HG03521 (cell line): Measurements from ENCODE around the gene HOXA1.
"Not testable (repeated sequence)": the region's sequence is repeated elsewhere in the genome, so short reads cannot be mapped to it uniquely, and the experiment has no call there.

Experiments used
- ATAC-seq: cut with Tn5 transposase; IDR thresholded peaks from one replicate; pipeline ENCODE4 v1.9.1; 2021; ENCODE audit warnings: mild to moderate bottlenecking, moderate library complexity; ENCODE audit not compliant: unreplicated experiment

The HOXA1 gene

GRCh38 chr7:27053153-27053552, 42.6 kb downstream of the HOXA1 start:
- no peak for ATAC-seq

GRCh38 chr7:27051451-27051850, 44.3 kb downstream of the HOXA1 start:
- no peak for ATAC-seq

GRCh38 chr7:27048438-27048837, 47.4 kb downstream of the HOXA1 start:
- ATAC-seq = no peak

GRCh38 chr7:27046854-27047549, 48.8 kb downstream of the HOXA1 start:
- no peak for ATAC-seq

GRCh38 chr7:27045972-27046371, 49.8 kb downstream of the HOXA1 start:
- ATAC-seq = not testable (repeated sequence)

- ATAC-seq = not testable (repeated sequence)
Measured at GRCh38 chr7:27045066-27045465, 50.7 kb downstream of the HOXA1 start.
